ENCODE data around the gene OR2AG2.
A peak's percentile ranks its signal among the peaks of the same experiment; 100 is the strongest.

Gene OR2AG2

GRCh38 chr11:6738590-6738989, 33.2 kb downstream of the OR2AG2 start:
- no peak for DNase-seq (ENCODE audit: low spot score)

DNA sequence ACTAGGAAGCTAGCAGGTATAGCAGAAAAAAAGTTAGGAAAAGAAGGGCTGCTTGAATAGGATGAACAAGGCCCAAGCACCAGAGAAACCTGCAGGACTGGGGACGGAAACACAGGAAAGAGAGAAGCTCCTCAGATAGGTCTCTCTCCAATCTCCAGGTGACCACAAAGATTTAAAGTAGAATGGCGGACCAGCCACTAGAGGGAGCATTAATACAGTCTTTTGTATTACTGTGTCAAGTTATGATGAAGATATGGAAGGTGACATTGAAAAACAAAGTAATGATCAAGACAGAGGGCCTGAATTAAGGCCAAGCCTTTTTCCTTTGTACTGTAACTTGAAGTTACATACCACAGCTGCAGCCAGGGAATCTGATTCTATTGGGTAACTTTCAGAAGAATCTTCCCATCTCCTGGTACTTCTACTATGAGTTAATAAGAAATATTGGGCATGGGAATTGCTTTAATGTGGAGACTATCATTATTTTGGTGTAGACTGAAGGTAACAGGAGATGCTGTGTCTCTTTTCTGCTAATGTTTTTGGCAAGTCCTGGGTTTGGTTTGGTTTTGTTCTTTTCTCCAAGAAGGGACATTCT, 33.8 kb downstream of the OR2AG2 start:
- DNase-seq (ENCODE audit: low spot score), result peak; percentile 54

DNA sequence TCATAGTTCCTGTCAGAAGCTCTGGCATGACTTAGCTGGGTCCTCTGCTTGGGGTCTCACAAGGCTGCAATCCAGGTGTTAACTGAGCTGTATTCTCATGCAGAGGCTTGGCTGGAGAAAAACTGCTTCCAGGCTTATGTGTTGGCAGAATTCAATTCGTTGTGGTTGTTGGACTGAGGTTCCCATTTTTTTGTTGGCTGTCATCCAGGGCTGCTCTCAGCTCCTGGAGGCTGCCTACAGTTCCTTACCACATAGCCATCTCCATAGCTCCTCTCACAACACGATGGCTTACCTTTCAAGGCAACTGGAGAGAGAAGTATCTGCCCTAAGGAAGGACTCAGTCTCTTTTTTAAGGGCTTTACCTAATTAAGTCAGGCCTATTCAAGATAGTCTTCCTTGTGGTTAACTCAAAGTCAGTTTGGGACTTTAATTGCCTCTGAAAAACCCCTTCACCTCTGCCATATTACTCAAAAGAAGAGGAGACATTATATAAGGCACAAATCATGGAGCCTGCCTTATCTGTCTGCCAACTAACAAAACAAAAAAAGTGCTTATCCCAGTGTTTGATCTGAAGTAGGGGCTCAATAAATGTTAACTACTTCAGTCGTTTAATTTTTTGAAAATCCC, 35.2 kb downstream of the OR2AG2 start:
- DNase-seq (ENCODE audit: low spot score), result no peak

DNA sequence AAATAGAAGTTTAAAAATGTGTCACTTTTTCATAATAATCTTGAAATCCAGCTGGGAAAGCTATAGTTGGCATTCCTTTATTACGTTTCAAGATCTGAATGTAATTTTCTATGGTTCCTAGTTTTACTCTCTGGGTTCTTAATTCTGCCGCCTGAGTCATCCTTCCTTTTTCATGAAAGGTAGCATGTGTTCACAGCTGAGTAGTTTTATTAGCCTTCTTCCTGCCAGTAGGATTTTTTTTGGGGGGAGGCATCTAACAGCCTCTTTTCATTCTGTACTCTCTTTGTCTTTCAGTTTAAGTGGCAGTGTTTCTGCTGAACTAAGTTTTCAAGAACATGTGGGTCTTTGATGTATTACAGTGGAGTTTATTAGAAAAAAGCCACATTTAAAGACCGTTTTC, 36.5 kb downstream of the OR2AG2 start:
- peak; percentile 96 for DNase-seq (ENCODE audit: low spot score)

DNA sequence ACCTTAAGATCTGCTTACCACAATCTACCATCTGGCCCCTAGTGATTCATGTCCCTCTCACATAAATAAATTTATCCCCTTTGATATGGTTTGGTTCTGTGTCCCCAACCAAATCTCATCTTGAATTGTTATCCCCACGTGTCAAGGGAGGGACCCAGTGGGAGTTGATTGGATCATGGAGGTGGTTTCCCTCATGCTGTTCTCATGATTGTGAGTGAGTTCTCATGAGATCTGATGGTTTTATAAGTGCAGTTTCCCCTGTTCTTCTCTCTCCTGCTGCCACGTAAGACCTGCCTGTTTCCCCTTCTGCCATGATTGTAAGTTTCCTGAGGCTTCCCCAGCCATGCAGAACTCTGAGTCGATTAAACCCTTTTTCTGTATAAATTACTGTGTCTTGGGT, 37.2 kb downstream of the OR2AG2 start:
- DNase-seq (ENCODE audit: low spot score), result no peak

DNA sequence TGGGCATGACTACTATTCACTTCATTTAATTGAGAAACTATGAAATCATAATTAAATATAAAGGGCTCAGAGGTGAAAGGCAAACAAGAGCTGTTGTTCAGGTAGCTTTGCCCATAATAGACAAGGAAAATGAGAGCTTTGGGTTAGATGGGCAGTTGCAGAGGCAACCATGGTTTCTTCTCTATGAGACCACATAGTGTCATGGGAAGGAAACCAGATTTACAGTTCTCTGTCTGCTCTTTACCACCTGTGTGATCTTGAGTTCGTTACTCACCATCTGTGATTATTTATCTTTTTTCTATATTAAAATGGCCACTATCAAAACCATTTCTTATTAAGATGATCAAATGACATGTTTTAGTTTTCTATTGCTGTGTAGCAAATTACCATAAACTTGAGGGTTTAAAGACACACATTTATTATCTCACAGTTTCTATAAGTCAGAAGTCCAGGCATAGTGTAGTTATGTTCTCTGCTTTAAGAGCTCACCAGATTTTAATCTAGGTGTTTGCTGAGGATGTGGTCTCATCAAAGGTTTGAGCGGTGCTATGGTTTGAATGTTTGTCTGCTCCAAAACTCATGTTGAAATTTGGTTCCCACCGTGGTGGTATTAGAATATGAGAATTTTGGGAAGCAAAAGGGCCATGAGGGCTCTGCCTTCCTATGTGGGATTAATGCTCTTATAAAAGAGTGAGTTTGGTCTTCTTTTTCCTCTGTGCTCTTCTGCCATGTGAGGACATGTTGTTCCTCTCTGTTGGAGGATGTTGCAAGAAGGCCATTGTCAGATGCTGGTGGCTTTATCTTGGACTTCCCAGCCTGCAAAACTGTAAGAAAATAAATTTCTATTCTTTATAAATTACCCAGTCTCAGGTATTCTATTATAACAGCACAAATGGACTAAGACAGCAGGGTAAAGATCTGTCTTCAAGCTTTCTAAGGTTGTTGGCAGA, 38.2 kb downstream of the OR2AG2 start:
- no peak for DNase-seq (ENCODE audit: low spot score)

DNA sequence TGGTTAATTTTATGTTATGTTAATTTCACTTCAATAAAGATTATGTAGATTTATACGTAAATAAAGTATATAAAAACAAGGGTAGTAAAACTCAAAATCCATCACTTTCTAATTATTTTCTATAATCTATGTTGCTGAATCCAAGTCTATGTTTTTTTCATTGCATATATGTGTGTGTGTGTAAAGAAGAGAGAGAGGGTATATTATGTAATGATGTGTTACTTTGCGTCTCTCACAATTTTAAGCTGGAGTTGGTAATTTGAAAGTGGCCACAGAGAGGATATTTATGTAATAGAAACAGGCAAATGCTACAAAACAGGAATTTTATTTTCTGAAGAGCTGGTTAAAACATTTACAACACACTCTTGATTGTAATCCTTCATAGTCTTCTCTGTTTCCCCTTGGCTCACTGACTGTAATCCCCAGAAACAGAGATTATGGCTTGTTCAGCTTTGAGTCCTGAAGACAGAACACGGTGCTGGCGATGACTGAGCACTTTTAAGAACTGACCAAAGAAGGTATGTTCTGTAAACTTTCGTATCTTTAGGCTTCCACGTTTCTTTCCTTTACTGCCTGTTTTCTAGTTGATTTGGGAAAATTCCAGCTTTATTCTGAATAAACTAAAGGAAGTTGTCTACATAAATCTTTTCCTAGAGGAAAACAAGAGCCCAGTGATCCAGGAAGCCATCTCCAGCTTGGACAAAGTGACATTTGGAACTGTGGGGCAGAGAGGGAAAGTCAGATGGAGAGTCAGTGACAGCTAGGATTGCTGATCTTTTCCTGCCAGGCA, 43.6 kb downstream of the OR2AG2 start:
- no peak for DNase-seq (ENCODE audit: low spot score)

- peak; percentile 67 for DNase-seq (ENCODE audit: low spot score)
Observed at GRCh38 chr11:6725386-6725896, 46.3 kb downstream of the OR2AG2 start.

- no peak for DNase-seq (ENCODE audit: low spot score)
Observed at GRCh38 chr11:6724013-6724412, 47.8 kb downstream of the OR2AG2 start.

- no peak for DNase-seq (ENCODE audit: low spot score)
Observed at GRCh38 chr11:6721343-6721742, 50.4 kb downstream of the OR2AG2 start.

DNA sequence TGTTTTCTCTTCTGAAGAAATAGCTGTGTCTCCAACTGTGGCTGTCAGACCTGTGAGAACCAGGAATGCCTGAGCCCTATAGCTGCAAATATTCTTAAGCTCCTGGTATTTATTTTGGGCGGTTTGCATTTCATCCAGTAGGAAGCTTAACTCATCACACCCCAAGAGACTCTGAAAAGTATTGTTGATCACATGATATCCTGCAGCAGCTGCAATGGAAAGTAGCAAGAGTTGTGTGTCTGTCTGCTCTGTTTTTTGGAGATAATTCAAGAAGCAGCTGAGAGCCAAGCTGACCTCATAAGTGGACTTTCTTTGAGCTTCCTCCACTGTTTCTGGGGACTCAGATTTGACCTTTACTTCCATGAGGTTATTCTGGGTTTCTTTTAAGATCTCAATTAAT, 52.2 kb downstream of the OR2AG2 start:
- no peak for DNase-seq (ENCODE audit: low spot score)

GRCh38 chr11:6717426-6717825, 54.4 kb downstream of the OR2AG2 start:
- DNase-seq (ENCODE audit: low spot score), result no peak

Data from COLO829 (cell line).